GM19372 (cell line): ENCODE measurements around the gene ABCB9.

Experiments used
- ATAC-seq: cut with Tn5 transposase; IDR thresholded peaks from one replicate; pipeline ENCODE4 v1.9.1; 2021; ENCODE audit warnings: mild to moderate bottlenecking, low read depth, moderate library complexity; ENCODE audit not compliant: unreplicated experiment

Gene ABCB9

GRCh38 chr12:122995503-122996187, 29.4 kb upstream of the ABCB9 start:
- ATAC-seq, result no peak

DNA sequence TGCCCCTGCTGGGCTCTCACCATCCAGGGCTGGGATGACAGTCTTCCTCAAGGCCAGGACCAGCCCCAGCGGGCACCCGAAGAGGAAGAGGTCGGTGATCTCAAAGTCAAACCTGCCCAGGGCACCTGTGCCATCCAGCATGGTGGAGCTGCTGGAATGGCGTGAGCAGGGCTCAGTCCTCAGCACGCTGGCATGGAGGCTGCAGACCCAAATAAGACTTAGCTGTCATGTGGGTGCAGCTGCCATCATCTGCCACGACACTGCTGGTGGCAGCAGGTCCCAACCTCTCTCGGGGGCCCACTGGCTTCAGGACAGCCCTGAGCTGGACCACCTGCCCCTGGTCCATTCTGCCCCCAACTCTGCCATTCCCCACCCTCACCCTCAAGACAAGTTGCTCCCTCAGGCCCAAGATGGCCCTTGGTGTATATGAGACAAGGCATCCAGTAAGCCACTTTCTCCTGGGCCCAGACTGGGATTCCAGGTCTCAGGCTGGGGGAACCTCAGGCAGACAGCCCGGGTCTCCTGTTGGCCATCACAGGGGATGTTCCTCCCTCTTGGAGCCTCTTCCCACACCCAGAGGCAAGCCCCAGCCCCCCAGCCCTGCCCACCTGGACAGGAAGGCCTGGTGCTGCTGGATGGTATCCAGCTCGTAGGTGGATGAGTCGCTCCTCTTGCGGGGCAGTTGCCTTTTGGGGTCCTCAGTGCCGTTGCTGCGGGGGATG, 28.7 kb upstream of the ABCB9 start:
- no peak for ATAC-seq

GRCh38 chr12:122994140-122994675, 27.9 kb upstream of the ABCB9 start:
- no peak for ATAC-seq

GRCh38 chr12:122992386-122992785, 26.1 kb upstream of the ABCB9 start:
- no peak for ATAC-seq

GRCh38 chr12:122991623-122992275, 25.5 kb upstream of the ABCB9 start:
- no peak for ATAC-seq

DNA sequence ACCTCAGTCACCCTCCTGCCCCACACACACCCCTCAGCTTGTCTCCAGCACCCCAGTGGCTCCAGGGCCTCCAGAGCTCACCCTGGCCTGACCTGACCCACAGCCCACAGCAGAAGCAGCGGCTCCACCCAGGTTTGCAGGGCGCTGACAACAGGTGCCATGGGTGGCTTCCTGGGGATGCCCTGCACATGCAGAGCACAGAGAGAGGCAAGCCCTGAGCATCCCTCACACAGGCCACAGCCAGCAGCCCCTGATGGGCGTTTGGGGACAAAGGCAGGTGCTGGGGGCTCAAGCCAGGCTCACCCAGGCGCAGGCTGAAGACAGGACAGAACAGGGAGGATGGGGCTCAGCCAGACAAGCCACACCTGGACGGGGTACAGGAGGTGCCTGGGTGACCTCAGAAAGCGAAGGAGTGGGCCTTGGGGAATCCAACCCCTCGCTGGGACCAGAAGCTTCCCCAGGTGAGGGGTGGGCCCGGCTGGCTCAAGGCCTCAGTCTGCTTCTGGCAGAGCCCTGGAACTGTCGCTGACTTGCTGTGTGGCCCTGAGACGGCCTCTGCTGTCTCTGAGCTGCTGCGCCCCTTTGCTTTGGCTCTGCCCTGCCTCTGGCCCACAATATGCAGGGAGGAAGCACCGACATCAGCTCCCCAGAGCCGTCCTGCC, 24.8 kb upstream of the ABCB9 start:
- ATAC-seq, result no peak

GRCh38 chr12:122990561-122990960, 24.3 kb upstream of the ABCB9 start:
- ATAC-seq, result no peak

DNA sequence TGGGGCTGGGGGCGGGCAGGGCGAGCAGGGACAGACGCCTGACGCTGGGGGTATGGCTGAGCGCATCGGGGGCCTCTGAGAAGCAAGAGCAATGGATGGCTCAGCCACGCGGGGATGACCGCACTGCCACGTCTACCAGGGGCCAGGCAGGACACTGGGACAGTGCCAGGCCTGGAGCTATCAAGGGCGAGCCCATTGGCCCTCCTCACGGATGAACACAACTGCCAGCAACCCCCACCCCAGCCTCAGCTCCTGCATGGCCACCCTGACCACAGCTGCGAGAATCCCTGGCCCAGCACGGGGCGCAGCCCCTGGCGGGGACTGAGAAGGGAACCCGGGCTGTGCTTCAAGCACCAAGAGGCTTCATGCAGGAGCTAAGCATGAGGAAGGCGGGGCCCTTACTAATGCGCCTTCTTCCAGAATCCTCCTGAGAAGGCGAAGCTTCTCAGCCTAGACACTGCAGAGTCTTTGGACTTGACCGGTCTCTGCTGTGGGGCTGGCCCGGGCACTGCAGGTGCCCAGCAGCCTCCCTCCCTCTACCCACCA, 23.7 kb upstream of the ABCB9 start:
- no peak for ATAC-seq

- no peak for ATAC-seq
Observed at GRCh38 chr12:122989225-122989839, 23.1 kb upstream of the ABCB9 start.

DNA sequence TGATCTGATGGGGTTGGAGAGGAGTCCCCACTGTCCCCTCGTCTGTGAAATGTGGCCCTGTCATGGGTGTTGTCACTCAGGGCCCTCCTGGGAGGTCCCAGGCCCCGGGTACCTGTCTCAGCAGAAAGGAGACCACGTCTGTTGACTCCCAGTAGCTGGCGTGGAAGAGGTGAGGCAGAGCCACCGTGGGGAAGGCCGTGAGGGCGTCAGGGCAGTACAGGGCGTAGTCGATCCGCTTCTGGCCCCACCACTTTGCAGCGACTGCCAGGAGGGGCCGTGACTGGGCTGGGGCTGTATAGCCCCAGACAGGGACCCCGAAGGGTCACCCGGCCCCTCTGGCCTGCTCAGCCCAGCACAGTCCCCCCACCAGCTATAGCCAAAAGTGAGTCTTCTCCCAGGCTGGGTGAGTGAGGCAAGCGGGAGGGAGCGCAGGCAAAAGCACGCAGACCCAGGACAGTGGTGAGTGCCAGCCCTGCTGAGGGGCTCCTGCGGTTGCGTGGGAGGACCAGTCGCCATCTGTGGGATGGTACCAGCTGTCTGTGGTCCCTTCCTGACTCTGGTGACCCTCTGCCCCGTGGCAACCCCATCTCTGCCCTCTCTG, 22.4 kb upstream of the ABCB9 start:
- ATAC-seq, result no peak

DNA sequence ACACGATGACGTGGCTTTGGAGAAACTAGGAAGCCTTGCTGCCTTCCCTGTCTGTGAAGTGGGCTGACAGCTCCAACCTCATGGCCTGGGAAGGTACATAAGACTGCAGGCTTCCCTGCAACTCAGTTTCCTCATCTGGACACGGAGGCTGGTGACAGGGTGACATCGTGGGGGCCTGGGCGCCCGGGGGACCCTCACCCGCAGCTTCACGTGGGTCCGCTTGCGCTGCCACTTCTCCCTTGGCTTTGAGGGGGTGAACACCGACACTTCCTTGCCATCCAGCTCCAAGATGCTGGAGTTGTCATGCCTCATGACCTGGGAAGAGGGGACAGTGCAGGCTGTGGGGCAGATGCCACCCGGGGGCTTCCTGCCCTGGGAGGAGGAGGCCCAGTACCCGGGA, 21.8 kb upstream of the ABCB9 start:
- no peak for ATAC-seq

DNA sequence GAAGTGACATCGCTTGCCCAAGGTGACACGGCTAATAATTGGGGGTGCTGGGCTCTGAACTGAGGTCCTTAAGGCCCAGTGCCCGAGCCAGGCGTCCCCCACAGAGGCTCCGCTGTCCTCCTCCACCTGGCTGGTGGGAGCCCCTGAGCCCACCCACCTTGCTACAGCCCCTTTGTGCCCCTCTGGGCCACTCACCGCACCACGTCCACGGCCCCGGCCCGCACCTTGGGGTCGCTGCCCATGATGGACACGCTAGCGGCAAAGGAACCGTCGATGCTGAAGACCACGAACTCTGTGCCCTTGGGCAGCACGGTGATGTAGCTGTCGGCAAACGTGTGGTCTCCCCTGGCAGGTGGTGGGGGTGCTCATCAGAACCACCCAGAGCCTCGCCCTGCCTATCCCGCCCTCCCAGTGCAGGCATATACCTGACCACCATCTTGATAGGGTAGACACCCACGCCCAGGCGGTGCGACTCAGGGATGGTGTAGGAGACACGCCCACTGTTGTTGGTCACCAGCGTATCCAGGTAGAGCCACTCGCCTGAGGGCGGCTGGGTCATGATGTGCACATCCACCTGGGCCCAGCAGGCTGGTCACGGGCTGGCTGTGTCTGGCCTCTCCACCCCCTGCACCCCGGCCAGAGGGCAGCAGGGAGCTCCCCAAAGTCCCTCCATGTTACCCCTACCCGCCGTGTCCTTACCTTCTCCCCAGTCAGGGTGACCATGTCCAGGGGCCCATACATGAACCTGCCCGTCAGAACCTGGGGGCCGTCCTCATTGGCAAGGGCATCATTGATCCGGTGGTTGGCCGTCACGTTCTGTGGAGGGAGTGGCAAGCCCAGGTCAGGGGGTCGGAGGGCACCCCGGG, 21.1 kb upstream of the ABCB9 start:
- ATAC-seq, result no peak

DNA sequence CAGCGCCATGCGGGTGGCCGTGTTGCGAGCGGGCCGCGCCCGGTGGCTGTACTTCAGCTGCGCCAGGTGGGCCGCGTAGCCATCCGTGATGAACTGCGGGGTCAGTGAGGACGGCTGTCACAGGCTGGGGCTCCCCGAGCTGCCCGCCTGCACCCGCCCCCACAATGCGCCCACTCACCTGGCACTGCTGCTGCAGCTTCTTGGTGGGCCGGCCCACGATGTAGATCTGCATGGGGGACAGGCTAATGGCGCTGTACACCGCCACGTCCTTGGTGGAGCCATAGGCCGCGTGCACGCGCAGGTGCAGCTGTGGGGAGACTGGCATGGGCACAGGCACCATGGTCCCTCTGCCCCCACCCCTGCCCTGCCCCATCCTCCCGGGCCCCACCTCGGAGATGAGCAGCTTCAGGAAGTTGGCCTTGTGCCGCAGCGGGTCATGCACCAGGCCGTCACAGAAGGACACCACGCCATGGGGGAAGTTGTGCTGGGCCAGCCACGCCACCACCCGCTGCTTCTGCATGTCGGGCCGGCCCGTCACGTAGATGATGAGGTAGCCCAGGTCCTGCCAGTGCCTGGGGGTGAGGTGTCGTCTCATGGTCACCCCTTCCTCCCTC, 20.1 kb upstream of the ABCB9 start:
- no peak for ATAC-seq

DNA sequence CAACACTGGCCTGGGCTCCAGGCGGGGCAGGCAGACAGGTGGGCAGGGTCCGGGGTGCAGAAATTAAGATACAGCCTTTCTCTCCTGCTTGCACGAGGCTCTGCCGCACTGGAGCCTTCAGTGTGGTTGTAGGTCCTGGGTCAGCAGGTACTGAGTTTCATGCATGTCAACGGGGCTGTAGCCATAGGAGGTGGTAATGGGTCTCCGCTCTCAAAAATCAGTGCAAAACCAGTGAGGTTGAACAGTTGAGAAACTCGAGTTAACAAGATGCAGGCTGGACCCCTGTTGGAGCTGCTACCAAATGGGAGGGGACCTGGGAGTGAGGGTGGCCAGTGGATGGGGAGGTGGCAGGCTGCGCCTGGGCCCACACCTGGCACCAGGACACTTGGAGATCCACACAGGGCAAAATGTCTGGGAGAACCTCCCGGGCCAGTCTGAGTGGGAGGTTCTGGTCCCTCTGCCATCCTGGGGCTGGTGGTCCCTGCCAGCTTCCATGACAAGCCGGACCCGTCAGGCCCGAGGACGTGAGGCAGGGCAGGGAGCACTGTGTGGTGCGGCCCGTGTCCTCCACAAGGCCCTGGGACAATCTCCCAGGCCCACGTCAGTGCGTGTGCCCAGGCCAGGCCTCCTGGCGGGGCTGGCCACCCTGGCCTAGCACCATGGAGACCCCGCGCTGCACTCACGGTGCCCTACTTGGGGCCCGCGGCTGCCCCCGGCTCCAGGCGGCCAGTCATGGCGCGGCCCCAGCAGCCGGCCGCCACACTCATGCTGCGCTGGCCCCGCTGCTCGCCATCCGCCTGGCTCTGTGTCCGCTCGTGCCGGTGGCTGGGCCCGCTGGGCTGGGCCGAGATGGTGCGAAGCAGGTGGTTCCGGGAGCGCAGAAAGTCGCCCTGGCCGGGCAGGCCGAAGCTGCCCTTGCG, 19.3 kb upstream of the ABCB9 start:
- no peak for ATAC-seq

DNA sequence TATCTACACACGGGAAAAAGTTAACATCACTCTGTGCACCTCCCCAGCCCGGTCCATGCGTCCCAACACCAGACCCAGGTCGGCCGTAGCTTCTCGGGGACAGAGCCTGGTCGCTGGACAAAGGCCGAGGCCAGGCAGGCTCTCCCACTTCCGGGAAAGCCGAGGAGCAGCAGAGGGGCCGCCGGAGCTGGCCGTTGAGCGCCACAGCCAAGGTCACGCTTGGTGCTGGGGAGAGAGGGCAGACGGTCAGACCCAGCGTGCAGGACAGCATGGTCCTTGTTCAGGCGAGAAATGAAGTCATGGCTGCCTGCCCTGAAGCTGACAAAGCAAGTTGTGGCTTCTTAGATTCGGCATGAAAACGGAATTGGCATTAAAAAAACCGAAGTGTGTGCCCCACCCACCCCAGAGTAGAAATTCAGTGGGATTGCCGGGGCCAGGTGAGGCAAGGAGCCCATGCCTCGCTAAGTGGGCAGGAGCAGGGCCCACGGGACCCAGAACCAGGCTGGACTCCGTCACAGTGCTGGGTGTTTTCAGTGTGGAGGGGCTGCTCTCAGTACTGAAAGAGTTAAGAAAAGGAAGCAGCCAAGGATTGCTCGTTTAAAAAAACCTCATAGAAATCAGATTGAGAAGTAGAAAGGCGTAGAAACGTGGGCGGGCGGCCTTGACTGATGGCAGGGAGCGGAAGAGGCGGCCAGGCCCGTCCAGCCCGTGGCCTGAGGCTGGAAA, 18.5 kb upstream of the ABCB9 start:
- ATAC-seq, result no peak

GRCh38 chr12:122983789-122984515, 17.7 kb upstream of the ABCB9 start:
- ATAC-seq, result no peak
